ENCODE measurements around the gene GNA14.

The GNA14 gene

DNA sequence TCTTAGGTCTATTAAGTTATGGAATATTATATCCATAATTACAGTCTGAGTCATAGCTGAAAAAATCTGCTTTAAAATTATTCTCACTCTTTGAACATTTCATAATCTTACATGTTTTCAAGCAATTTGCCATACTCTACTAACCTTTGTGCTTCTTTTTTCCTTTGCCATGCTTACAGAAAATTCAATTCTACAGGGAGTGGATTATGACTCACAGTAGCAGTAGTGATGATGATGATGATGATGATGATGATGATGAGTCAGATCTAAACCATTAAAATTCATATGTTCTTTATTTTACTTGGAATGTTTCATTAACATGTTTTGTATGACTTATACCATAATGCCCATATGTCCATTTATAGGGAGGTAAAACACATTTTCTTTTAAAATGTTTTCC, 263.7 kb downstream of the GNA14 start:
- DNase-seq: no peak

DNA sequence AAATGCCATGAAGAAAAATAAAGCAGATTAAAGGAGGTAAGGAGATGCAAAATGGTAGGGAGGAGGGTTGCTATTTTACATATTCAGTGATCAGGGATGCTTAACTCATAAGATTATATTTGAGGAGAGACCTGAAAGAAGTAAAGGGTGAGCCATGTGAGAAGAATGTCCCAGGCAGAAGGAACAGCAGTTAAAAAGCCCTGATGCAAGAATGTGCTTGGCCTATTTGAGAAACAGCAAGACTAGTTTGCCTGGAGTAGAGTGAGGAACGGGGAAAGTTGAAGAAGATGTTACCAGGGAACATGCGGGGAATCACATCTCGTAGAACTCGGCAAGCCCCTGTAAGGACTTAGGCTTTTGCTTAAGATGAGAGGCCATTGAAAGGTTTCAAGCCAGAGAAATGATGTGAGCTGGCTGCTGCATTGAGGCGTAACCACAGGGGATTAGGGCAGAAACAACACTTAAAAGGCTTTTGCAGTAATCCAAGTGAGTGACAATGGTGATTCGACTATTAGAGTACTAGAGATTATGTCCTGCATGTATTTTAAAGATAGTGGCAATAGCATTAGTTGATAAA, 272.1 kb downstream of the GNA14 start:
- DNase-seq: peak; percentile 60

DNA sequence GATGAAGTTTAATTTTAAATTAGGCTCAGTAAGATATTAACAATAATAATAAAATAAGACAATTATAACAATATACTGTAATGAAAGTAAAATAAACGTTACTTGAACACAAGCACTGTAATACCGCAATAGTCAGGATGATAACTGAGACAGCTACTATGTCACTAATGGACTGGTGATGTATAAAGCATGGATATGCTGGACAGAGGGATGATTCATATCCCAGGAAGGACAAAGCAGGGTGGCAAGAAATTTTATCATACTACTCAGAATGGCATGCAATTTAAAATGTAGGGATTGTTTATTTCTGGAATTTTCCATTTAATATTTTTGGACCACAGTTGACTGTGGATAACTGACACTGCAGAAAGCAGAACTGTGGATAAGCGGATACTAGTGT, 273.9 kb downstream of the GNA14 start:
- no peak for DNase-seq

Data from islet precursor cell (in vitro differentiated cells).